A673 (cell line): ENCODE data around the gene POU2AF1.

ENCODE experiments used
- EZH2 ChIP-seq: fragments of 200-600 bp; sonication (generic); IDR thresholded peaks from 2 replicates; pipeline ENCODE4 v1.6.1; 2017; ENCODE audit warnings: borderline replicate concordance, low read depth, mild to moderate bottlenecking, mixed read lengths, antibody characterized with exemption, low read length; ENCODE audit not compliant: poor library complexity, severe bottlenecking
- TF ChIP-seq, protein P1 (sequence below): fragments of 300-800, 200-600 bp; sonication (generic); conservative IDR thresholded peaks from 2 replicates; pipeline ENCODE4 v1.5.1; 2017; ENCODE audit warnings: low read depth, mild to moderate bottlenecking, antibody characterized with exemption, low read length, moderate library complexity, mixed read lengths

- TF ChIP-seq, protein P1, sequence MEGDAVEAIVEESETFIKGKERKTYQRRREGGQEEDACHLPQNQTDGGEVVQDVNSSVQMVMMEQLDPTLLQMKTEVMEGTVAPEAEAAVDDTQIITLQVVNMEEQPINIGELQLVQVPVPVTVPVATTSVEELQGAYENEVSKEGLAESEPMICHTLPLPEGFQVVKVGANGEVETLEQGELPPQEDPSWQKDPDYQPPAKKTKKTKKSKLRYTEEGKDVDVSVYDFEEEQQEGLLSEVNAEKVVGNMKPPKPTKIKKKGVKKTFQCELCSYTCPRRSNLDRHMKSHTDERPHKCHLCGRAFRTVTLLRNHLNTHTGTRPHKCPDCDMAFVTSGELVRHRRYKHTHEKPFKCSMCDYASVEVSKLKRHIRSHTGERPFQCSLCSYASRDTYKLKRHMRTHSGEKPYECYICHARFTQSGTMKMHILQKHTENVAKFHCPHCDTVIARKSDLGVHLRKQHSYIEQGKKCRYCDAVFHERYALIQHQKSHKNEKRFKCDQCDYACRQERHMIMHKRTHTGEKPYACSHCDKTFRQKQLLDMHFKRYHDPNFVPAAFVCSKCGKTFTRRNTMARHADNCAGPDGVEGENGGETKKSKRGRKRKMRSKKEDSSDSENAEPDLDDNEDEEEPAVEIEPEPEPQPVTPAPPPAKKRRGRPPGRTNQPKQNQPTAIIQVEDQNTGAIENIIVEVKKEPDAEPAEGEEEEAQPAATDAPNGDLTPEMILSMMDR: peak; percentile 37
- TF ChIP-seq EZH2: no peak
Measured at GRCh38 chr11:111359223-111360149, 19.6 kb downstream of the POU2AF1 start.
